Heart left ventricle (tissue), 13 donors: ENCODE data around the gene ORC3.

Source experiments
- CTCF ChIP-seq, 12 donors: fragments of 200-600 bp; sonication (generic) in 4 of 12; IDR thresholded peaks; one replicate each; pipeline versions ENCODE4 v1.5.0 to v1.8.0; 2018 to 2022; ENCODE audit warnings: antibody characterized with exemption in 12 of 12, mild to moderate bottlenecking in 5 of 12
- POLR2A ChIP-seq, 2 donors: fragments of 450-650 bp; IDR thresholded peaks; one replicate each; pipeline ENCODE4 v1.6.1; 2017; ENCODE audit warnings: antibody characterized with exemption in 2 of 2, mild to moderate bottlenecking in 2 of 2, moderate library complexity in 2 of 2
- donor health status: ischemic (EF 13 %, LVEDD 7.1; RV severe dilation, severe dysfunction).
- donor health status: DM: no; HTN: yes; CAD: no.
- donor health status: DM: no; HTN: no; CAD: no.
- donor health status: ischemic (EF 25% LVEDD 6.9; RV normal size, moderate dysfunction).
- donor health status: ischemic (EF 25% LVEDD 5.7; RV mildly dilated, moderate dysfunction).
- donor health status: ischemic (EF 35%, LVEDD 5.7; RV mildly dilated, moderate dysfunction).
- donor health status: nonischemic (EF 11% LVEDD 7.7; RV severe dilation, severe dysfunction).
- donor health status: DM: yes; HTN: yes; CAD: no.
- donor health status: PGD.
- donor health status: ischemic (EF 29% LVEDD 5.4; RV normal size, mild dysfunction).
- donor health status: nonischemic (EF 23%, LVEDD 6.1; RV moderate dilation, normal function).

GRCh38 chr6:87541744-87542143 lies 48.2 kb upstream of the ORC3 start:
- TF ChIP-seq CTCF (IDR thresholded peaks at IDR 0.05), result no peak
- TF ChIP-seq POLR2A (IDR thresholded peaks at IDR 0.05), result no peak
